Measurements from ENCODE around the gene PHOSPHO1. TPM values are rescaled to one million over a fixed set of nuclear protein-coding genes. Genes with fewer than 3 reads are reported as not detected.
"Not testable (repeated sequence)": the region's sequence is repeated elsewhere in the genome, so short reads cannot be mapped to it uniquely, and the experiment has no call there.

The PHOSPHO1 gene
- total RNA-seq, 1 donor: under 0.01 TPM

DNA sequence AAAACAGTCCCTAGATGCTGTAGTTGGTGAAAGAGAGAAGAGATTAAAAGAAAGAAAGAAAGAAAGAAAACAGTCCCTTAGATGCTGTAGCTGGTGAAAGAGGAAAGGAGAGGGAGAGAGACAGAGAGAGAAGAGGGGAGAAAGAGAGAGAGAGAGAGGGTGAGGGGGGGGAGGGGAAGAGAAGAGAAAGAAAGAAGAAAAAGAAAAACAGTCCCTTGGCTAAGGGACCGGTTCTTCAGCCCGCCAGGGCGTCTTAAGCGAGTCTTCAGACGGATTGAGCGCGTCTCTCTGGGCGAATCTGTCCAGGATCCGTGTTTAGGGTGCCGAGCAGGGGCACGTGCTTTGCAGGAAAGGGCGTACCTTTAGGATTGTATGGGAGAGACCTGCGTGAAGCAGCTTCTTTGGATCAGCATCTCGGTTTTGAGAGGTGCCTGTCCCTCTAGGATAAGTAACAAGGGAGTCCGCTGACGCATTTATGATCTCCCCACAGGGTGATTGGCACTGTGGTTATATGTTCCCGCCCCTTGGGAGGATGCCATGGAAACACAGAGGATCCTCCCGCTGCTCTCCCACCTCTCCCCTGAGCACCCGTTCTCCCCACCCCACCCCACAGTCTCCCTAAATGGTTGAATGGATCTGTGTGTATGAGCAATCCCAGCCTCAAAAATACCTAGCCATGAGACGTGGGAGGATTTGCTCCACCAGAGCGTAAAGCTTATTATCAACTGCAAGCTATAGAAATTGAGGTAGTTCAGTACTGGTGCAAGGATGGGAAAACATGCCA is 36.9 kb downstream of the PHOSPHO1 start:
- H3K4me3 ChIP-seq (ENCODE audit: low read depth, low read length): peak overlapping the region; percentile 80
- peak; percentile 58 for DNase-seq (ENCODE audit: low read depth)
- TF ChIP-seq, protein P1, sequence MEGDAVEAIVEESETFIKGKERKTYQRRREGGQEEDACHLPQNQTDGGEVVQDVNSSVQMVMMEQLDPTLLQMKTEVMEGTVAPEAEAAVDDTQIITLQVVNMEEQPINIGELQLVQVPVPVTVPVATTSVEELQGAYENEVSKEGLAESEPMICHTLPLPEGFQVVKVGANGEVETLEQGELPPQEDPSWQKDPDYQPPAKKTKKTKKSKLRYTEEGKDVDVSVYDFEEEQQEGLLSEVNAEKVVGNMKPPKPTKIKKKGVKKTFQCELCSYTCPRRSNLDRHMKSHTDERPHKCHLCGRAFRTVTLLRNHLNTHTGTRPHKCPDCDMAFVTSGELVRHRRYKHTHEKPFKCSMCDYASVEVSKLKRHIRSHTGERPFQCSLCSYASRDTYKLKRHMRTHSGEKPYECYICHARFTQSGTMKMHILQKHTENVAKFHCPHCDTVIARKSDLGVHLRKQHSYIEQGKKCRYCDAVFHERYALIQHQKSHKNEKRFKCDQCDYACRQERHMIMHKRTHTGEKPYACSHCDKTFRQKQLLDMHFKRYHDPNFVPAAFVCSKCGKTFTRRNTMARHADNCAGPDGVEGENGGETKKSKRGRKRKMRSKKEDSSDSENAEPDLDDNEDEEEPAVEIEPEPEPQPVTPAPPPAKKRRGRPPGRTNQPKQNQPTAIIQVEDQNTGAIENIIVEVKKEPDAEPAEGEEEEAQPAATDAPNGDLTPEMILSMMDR (IDR thresholded peaks at IDR 0.05; ENCODE audit: insufficient read depth, low read depth, low read length): no peak

DNA sequence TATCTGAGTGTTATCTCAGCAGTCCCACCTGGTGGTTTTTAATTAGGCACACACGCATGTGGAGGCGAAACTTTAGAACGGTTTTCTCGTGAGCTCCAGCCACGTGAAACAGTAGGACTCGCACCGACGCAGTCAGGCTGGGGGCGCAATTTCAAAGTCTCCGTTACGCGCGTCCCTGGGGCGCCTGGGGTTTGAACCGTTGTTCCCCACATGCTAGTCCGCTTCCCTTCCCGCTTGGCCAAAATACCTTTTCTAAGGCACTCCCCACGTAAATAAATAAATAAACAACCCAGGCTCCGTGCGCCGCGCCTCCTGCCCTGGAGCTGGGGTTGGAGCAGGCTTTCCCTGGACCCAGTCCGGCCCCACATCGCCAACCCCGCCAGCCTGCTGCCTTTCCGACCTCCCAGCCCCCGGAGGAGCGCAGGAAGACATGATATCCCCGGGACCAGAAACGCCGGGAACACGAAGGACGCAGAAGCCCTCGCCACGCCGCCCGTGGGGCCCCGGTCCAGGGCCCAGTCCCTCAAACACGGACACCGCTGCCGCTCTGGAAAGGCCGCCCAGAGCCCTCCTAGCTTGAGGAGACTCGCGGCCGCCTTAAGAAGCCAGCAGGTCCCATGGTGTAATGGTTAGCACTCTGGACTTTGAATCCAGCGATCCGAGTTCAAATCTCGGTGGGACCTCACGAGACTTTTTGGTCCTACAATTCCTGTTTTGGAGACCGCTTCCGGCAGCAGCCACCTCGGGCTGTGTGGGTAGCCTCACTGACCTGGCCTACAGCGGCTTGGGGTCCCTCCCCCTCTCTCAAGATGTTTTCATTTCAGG is 38.5 kb downstream of the PHOSPHO1 start:
- H3K4me3 ChIP-seq (ENCODE audit: low read depth, low read length): peak overlapping the region; percentile 80
- TF ChIP-seq, protein P1 (IDR thresholded peaks at IDR 0.05; ENCODE audit: insufficient read depth, low read depth, low read length): peak; percentile 25
- DNase-seq (ENCODE audit: low read depth): peak; percentile 84

DNA sequence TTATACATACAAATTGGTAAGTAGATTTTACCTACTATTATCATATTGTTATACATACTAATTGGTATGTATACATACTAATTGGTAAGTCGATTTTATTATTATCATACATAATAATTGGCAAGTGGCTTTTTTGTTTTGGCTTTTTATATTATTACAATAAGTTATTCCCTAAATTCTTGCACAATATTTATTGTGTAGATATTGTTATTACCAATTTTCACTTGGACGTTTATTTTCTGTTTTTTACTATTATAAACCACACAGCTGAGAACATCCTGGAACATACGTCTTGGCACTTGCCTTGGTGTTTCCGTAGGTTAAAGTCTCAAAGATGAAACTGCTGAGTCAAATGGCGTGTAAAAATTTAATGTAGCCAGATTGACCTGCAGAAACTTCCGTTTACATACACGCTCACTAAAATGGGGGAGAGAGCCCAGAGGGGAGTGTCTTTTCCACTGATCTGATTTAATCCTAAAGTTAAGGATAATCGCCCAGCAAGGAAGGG is 39.1 kb downstream of the PHOSPHO1 start:
- TF ChIP-seq, protein P1 (IDR thresholded peaks at IDR 0.05; ENCODE audit: insufficient read depth, low read depth, low read length): no peak
- DNase-seq (ENCODE audit: low read depth): no peak
- peak overlapping the region; percentile 80 for H3K4me3 ChIP-seq (ENCODE audit: low read depth, low read length)

DNA sequence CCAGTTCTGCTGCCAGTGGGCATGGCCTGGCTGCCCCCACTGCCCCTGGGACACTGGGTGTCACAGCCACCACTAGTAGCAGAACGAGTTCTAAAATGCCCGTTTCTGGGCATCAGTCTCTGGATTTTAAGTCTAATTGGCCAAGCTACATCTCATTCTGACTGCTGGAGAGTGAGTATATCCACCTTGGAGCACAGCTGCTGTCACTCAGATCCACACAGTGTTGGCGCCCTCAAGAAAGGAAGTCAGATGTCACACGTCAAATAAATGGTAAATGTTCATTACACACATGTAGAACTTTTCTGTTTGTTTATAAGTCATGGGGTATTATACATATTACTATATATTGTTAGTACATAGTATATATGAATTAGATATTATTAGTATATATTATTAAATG is 39.7 kb downstream of the PHOSPHO1 start:
- TF ChIP-seq, protein P1 (IDR thresholded peaks at IDR 0.05; ENCODE audit: insufficient read depth, low read depth, low read length): no peak
- no peak for DNase-seq (ENCODE audit: low read depth)

DNA sequence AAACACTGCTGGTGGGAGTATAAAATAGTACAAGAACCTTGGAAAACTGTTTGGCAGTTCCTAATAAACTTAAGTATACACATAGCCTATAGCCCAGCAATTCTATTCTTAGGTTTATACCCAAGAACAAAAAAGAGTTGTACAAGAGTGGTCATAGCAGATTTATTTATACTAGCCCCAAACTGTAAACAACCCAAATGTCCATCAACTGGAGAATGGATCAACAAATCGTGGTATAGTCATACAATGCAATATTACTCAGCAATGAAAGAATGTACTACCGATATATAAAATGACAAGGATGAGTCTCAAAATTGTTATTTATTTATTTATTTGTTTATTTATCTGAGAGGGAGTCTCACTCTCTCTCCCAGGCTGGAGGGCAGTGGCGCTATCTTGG is 43.3 kb downstream of the PHOSPHO1 start:
- TF ChIP-seq, protein P1 (IDR thresholded peaks at IDR 0.05; ENCODE audit: insufficient read depth, low read depth, low read length): no peak
- no peak for DNase-seq (ENCODE audit: low read depth)
- no peak overlapping the region for H3K4me3 ChIP-seq (ENCODE audit: low read depth, low read length)

More for the DNA sequence above, 39.7 kb downstream of the PHOSPHO1 start:
- no peak overlapping the region for H3K4me3 ChIP-seq (ENCODE audit: low read depth, low read length)

DNA sequence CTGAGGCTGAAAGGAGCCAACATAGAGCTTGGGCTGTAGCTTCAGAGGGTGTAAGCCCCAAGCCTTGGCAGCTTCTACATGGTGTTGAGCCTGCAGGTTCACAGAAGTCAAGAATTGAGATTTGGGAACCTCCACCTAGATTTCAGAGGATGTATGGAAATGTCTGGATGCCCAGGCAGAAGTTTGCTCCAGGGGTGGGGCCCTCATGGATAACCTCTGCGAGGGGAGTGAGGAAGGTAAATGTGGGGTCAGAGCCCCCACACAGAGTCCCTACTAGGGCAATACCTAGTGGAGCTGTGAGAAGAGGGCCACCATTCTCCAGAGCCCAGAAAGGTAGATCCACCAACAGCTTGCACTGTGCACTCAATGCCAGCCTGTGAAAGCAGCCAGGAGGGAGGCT is 45.2 kb downstream of the PHOSPHO1 start:
- not testable (repeated sequence) for DNase-seq (ENCODE audit: low read depth); H3K4me3 ChIP-seq (ENCODE audit: low read depth, low read length)

DNA sequence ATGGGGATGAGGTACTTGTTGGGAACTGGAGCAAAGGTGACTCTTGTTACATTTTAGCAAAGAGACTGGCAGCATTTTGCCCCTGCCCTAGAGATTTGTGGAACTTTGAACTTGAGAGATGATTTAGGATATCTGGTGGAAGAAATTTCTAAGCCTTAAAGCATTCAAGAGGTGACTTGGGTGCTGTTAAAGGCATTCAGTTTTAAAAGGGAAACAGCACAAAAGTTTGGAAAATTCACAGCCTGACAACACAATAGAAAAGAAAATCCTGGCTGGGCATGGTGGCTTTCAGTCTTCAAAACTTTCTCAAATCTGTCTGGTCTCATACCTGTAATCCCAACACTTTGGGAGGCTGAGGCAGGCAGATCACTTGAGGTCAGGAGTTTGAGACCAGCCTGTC is 46.1 kb downstream of the PHOSPHO1 start:
- not testable (repeated sequence) for H3K4me3 ChIP-seq (ENCODE audit: low read depth, low read length); DNase-seq (ENCODE audit: low read depth)
